ENCODE measurements around the gene TP53BP2. TPM values are rescaled to one million over a fixed set of nuclear protein-coding genes. Genes with fewer than 3 reads are reported as not detected.

TP53BP2 gene
- total RNA-seq, 2 experiments from 2014 or later, result 21.1 to 21.7 TPM

DNA sequence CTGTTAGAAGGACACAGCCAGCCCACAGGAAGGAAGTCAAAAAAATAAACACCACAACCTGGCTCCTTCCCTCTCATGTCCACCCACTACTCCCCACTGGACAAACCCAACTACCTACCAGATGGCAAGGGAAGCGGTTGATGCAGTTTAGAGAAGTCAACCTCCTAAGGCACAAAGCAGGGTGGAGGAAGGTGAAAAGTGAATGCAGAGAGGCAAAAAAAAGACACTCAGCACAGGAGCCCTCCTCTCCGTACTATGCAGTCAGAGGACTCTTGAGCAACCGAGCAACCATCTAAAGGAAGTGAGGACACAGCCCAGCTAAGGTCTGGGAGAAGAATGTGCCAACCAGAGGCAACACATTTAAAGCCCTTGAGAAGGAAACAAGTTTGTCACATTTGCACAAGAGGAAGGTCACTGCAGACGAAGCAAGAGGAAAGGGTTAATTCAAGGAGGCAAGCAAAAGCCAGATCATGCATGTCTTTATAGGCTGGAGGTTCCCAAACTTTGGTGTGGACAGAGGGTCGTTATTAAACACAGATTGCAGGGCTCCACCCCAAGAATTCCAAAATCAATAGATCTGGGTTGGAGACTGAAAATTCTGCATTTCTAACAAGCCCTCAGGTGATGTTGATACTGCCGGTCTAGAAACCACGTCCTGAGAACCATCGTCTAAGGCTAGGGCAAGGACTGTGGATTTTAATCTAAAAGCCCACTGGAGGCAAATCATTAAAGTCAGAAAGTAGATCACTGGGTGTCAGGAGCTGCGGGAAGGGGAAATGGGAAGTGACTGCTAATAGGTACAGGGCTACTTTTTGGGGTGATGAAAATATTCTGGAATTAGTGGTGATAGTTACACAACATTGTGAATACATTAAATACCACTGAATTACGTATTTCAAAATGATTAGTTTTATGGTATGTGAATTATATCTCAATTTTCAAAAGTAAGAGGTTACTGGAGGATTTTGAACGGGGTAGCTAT lies 19.7 kb downstream of the TP53BP2 start:
- Histone ChIP-seq H4K20me1 (ENCODE audit: insufficient read depth, low read length) (0 out of 2 replicates have a peak, but pooled peaks cover 19% of the 10 kb centered on the region), H3K9me3 (ENCODE audit: low read length) (no peaks in the 10 kb centered on the region), H3K4me2 (ENCODE audit: low read length) (no peak overlapping the region), H3K9me2 (ENCODE audit: insufficient read depth, low read length) (no peaks in the 10 kb centered on the region), H3K27ac (ENCODE audit: low read depth, low read length, poor library complexity, severe bottlenecking) (no peak overlapping the region), H3K79me2 (ENCODE audit: insufficient read depth, low read depth, low read length) (peaks cover 34% of the 10 kb centered on the region; the same call in 1 of the 2 replicates), H2AFZ (ENCODE audit: low read length) (no peak overlapping the region), H3K4me1 (ENCODE audit: insufficient read depth, low read length, poor library complexity, severe bottlenecking) (peaks cover 10% of the 10 kb centered on the region), H3K4me3 (ENCODE audit: low read depth, low read length, poor library complexity, severe bottlenecking) (no peak overlapping the region), H3K36me3 (ENCODE audit: insufficient read depth, low read length) (0 out of 2 replicates have a peak, but pooled peaks cover 5% of the 10 kb centered on the region)
- BruUV-seq (replicated peaks), result no TSS peak
- DNase-seq (ENCODE audit: low spot score), result no peak
- intact Hi-C loops (cut with micrococcal nuclease; ENCODE audit: unreplicated experiment), result no loop called here
- ChIA-PET CTCF (ENCODE audit: unreplicated experiment) (no interaction called here), POLR2A (interaction anchor here (0.5 to 2.1 kb wide), 4 partner anchors 15 to 235 kb away, joined by 3 to 9 read pairs (median 4); no protein-coding TSS in a partner anchor)
- TF ChIP-seq EZH2phosphoT487 (IDR thresholded peaks at IDR 0.05; ENCODE audit: borderline replicate concordance, low read depth, low read length), result no peak
- TF ChIP-seq CTCF (conservative IDR thresholded peaks at IDR 0.05; ENCODE audit: low read length), result no peak

DNA sequence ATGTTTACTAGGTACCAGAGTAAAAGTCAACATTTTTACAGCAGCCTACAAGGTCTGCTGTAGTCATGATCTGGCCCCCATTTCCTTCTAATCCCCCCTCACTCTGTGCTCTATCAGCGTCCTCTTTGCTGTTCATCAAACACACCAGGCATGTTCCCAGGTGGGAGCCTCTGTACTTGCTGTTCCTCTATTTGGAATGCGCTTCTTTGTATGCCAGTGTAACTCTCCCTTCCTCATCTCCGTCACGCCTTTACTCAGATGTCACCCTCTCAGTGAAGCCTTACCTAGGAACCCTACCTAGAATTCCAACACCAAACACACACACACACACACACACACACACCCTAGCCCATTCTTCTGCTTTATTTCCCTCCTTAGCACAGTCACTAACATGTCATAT lies 21.0 kb downstream of the TP53BP2 start:
- no peak overlapping the region for H2AFZ ChIP-seq (ENCODE audit: low read length)
- intact Hi-C loops (cut with micrococcal nuclease; ENCODE audit: unreplicated experiment), result no loop called here
- no TSS peak for BruUV-seq (replicated peaks)
- H3K4me2 ChIP-seq (ENCODE audit: low read length), result no peak overlapping the region
- H3K9me3 ChIP-seq (ENCODE audit: low read length), result no peaks in the 10 kb centered on the region
- peaks cover 10% of the 10 kb centered on the region for H3K4me1 ChIP-seq (ENCODE audit: insufficient read depth, low read length, poor library complexity, severe bottlenecking)
- no peak for DNase-seq (ENCODE audit: low spot score)
- H3K36me3 ChIP-seq (ENCODE audit: insufficient read depth, low read length), result peaks cover 6% of the 10 kb centered on the region
- peaks cover 32% of the 10 kb centered on the region; the same call in 1 of the 2 replicates for H3K79me2 ChIP-seq (ENCODE audit: insufficient read depth, low read depth, low read length)
- no peaks in the 10 kb centered on the region for H3K9me2 ChIP-seq (ENCODE audit: insufficient read depth, low read length)
- CTCF ChIA-PET (ENCODE audit: unreplicated experiment), result interaction anchor here (1.1 kb wide), 1 partner anchor 19 kb away, joined by 4 read pairs; no protein-coding TSS in a partner anchor
- TF ChIP-seq CTCF (conservative IDR thresholded peaks at IDR 0.05; ENCODE audit: low read length) (no peak), EZH2phosphoT487 (IDR thresholded peaks at IDR 0.05; ENCODE audit: borderline replicate concordance, low read depth, low read length) (no peak)
- no peak overlapping the region for H3K4me3 ChIP-seq (ENCODE audit: low read depth, low read length, poor library complexity, severe bottlenecking)
- H3K27ac ChIP-seq (ENCODE audit: low read depth, low read length, poor library complexity, severe bottlenecking), result no peak overlapping the region
- POLR2A ChIA-PET, result interaction anchor here (0.6 to 2.1 kb wide), 6 partner anchors 10 to 18 kb away, joined by 3 to 9 read pairs (median 4); no protein-coding TSS in a partner anchor
- H4K20me1 ChIP-seq (ENCODE audit: insufficient read depth, low read length), result 0 out of 2 replicates have a peak, but pooled peaks cover 17% of the 10 kb centered on the region

Measured in OCI-LY7 (cell line).